ENCODE results near the gene PLA2G4A. TPM values are rescaled to one million over a fixed set of nuclear protein-coding genes. Genes with fewer than 3 reads are reported as not detected.

PLA2G4A gene
- total and polyA plus RNA-seq, 7 donors, result 3.2 to 51.0 (median 17.2) TPM

- Histone ChIP-seq H3K4me3 (no peak overlapping the region), H3K27ac (peak overlapping the region in 2 of 4 donors; percentile 1 to 21), H3K27me3 (no peaks in the 10 kb centered on the region), H3K4me1 (peaks cover 0 to 19% (median 12%) of the 10 kb centered on the region in 4 donors), H3K36me3 (peaks cover 0 to 6% (median 0%) of the 10 kb centered on the region in 4 donors), H3K9me3 (no peaks in the 10 kb centered on the region)
- no peak for DNase-seq
- WGBS, 2 donors, result 76 to 87% methylated on average over 1 of the region's 1 CpG
- no peak for TF ChIP-seq CTCF (IDR thresholded peaks at IDR 0.05)
- TF ChIP-seq POLR2A (IDR thresholded peaks at IDR 0.05), result no peak
- TF ChIP-seq POLR2AphosphoS5 (IDR thresholded peaks at IDR 0.05), result no peak
- no peak for TF ChIP-seq EP300 (IDR thresholded peaks at IDR 0.05)
- intact Hi-C loops (cut with DNase I), result no loop called here
Measured at GRCh38 chr1:186896211-186896610, 67.5 kb downstream of the PLA2G4A start.

- no peak for TF ChIP-seq CTCF (IDR thresholded peaks at IDR 0.05)
- TF ChIP-seq EP300 (IDR thresholded peaks at IDR 0.05), result no peak
- TF ChIP-seq POLR2A (IDR thresholded peaks at IDR 0.05), result no peak
- TF ChIP-seq POLR2AphosphoS5 (IDR thresholded peaks at IDR 0.05), result no peak
- Histone ChIP-seq H3K27ac (peak overlapping the region in 1 of 4 donors; percentile 21), H3K4me3 (no peak overlapping the region), H3K9me3 (no peaks in the 10 kb centered on the region), H3K27me3 (no peaks in the 10 kb centered on the region), H3K36me3 (peaks cover 0 to 6% (median 0%) of the 10 kb centered on the region in 4 donors), H3K4me1 (peaks cover 0 to 14% (median 10%) of the 10 kb centered on the region in 4 donors)
- intact Hi-C loops (cut with DNase I), result no loop called here
- WGBS, 2 donors, result 73 to 74% methylated on average over 3 of the region's 3 CpGs
- no peak for DNase-seq
Measured at GRCh38 chr1:186897008-186897407, 68.3 kb downstream of the PLA2G4A start.

- intact Hi-C loops (cut with DNase I), result no loop called here
- Histone ChIP-seq H3K4me3 (no peak overlapping the region), H3K9me3 (no peaks in the 10 kb centered on the region), H3K27ac (no peak overlapping the region), H3K4me1 (peaks cover 0 to 26% (median 10%) of the 10 kb centered on the region in 4 donors), H3K27me3 (no peaks in the 10 kb centered on the region), H3K36me3 (peaks cover 0 to 6% (median 0%) of the 10 kb centered on the region in 4 donors)
- no peak for DNase-seq
- 87 to 94% methylated on average over 3 of the region's 3 CpGs for WGBS, 2 donors
- TF ChIP-seq CTCF (IDR thresholded peaks at IDR 0.05), result no peak
- no peak for TF ChIP-seq POLR2AphosphoS5 (IDR thresholded peaks at IDR 0.05)
- no peak for TF ChIP-seq EP300 (IDR thresholded peaks at IDR 0.05)
- no peak for TF ChIP-seq POLR2A (IDR thresholded peaks at IDR 0.05)
Measured at GRCh38 chr1:186899577-186899976, 70.8 kb downstream of the PLA2G4A start.

GRCh38 chr1:186899977-186900376 is 71.2 kb downstream of the PLA2G4A start:
- 96 to 99% methylated on average over 2 of the region's 2 CpGs for WGBS, 2 donors
- H3K27me3 ChIP-seq, result no peaks in the 10 kb centered on the region
- no peaks in the 10 kb centered on the region for H3K9me3 ChIP-seq
- DNase-seq, result no peak
- peaks cover 0 to 4% (median 0%) of the 10 kb centered on the region in 4 donors for H3K36me3 ChIP-seq
- no peak overlapping the region for H3K4me3 ChIP-seq
- no peak overlapping the region for H3K27ac ChIP-seq
- TF ChIP-seq CTCF (IDR thresholded peaks at IDR 0.05) (no peak), POLR2A (IDR thresholded peaks at IDR 0.05) (no peak), EP300 (IDR thresholded peaks at IDR 0.05) (no peak), POLR2AphosphoS5 (IDR thresholded peaks at IDR 0.05) (no peak)
- intact Hi-C loops (cut with DNase I), result no loop called here
- H3K4me1 ChIP-seq, result peaks cover 0 to 26% (median 10%) of the 10 kb centered on the region in 4 donors

Measured in sigmoid colon (tissue), 7 donors.